Stimulated activated CD4-positive, alpha-beta T cell treated with anti-CD3 and anti-CD28 coated beads, Interleukin-4, amount 100 ng/mL, for 48 hours (primary cell): Measurements from ENCODE around the gene AKAP13.

Source experiments
- DNase-seq, 2 donors: peaks; one replicate each; pipeline ENCODE4 v3.0.0-alpha.2; 2020; ENCODE audit warnings: low read depth in 2 of 2

The AKAP13 gene

GRCh38 chr15:85753261-85753660 is 372.9 kb downstream of the AKAP13 start:
- DNase-seq: no peak

GRCh38 chr15:85753791-85754452 is 373.5 kb downstream of the AKAP13 start:
- DNase-seq: no peak

- no peak for DNase-seq
Measured at GRCh38 chr15:85754989-85755388, 374.6 kb downstream of the AKAP13 start.

GRCh38 chr15:85755471-85755870 is 375.1 kb downstream of the AKAP13 start:
- no peak for DNase-seq

- DNase-seq: no peak
Measured at GRCh38 chr15:85755942-85756341, 375.5 kb downstream of the AKAP13 start.

- DNase-seq: no peak
Measured at GRCh38 chr15:85756411-85757072, 376.1 kb downstream of the AKAP13 start.

- DNase-seq: no peak
Measured at GRCh38 chr15:85757073-85757938, 376.9 kb downstream of the AKAP13 start.

GRCh38 chr15:85757939-85758654 is 377.7 kb downstream of the AKAP13 start:
- DNase-seq: no peak

- DNase-seq: no peak
Measured at GRCh38 chr15:85758655-85758978, 378.2 kb downstream of the AKAP13 start.

GRCh38 chr15:85759376-85759775 is 379.0 kb downstream of the AKAP13 start:
- no peak for DNase-seq

GRCh38 chr15:85760049-85760448 is 379.6 kb downstream of the AKAP13 start:
- no peak for DNase-seq

- DNase-seq: no peak
Measured at GRCh38 chr15:85760531-85761371, 380.3 kb downstream of the AKAP13 start.

- DNase-seq: no peak
Measured at GRCh38 chr15:85761635-85762034, 381.2 kb downstream of the AKAP13 start.

GRCh38 chr15:85762039-85762755 is 381.8 kb downstream of the AKAP13 start:
- DNase-seq: no peak

- no peak for DNase-seq
Measured at GRCh38 chr15:85762756-85763127, 382.3 kb downstream of the AKAP13 start.

- DNase-seq: no peak
Measured at GRCh38 chr15:85763157-85763556, 382.8 kb downstream of the AKAP13 start.

- no peak for DNase-seq
Measured at GRCh38 chr15:85763673-85764633, 383.6 kb downstream of the AKAP13 start.

GRCh38 chr15:85764649-85765277 is 384.4 kb downstream of the AKAP13 start:
- DNase-seq: no peak
